ENCODE results near the gene CCNH.

- TF ChIP-seq, protein P1, sequence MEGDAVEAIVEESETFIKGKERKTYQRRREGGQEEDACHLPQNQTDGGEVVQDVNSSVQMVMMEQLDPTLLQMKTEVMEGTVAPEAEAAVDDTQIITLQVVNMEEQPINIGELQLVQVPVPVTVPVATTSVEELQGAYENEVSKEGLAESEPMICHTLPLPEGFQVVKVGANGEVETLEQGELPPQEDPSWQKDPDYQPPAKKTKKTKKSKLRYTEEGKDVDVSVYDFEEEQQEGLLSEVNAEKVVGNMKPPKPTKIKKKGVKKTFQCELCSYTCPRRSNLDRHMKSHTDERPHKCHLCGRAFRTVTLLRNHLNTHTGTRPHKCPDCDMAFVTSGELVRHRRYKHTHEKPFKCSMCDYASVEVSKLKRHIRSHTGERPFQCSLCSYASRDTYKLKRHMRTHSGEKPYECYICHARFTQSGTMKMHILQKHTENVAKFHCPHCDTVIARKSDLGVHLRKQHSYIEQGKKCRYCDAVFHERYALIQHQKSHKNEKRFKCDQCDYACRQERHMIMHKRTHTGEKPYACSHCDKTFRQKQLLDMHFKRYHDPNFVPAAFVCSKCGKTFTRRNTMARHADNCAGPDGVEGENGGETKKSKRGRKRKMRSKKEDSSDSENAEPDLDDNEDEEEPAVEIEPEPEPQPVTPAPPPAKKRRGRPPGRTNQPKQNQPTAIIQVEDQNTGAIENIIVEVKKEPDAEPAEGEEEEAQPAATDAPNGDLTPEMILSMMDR (IDR thresholded peaks at IDR 0.05): no peak
- TF ChIP-seq ZFX (IDR thresholded peaks at IDR 0.05; ENCODE audit: borderline replicate concordance): no peak
These were observed 7.1 kb downstream of the CCNH start for GRCh38 chr5:87405472-87406155.
